ENCODE measurements around the gene CDC37. TPM values are rescaled to one million over a fixed set of nuclear protein-coding genes. Genes with fewer than 3 reads are reported as not detected.

The CDC37 gene
- total and polyA plus RNA-seq, 11 donors, result 108 to 282 (median 141) TPM

GRCh38 chr19:10363789-10364281 is 39.5 kb downstream of the CDC37 start:
- Histone ChIP-seq H3K36me3 (peaks cover 3 to 98% (median 93%) of the 10 kb centered on the region in 9 donors), H3K9me3 (no peaks in the 10 kb centered on the region), H3K27me3 (no peaks in the 10 kb centered on the region), H3K4me3 (no peak overlapping the region), H3K27ac (no peak overlapping the region), H3K4me1 (no peaks in the 10 kb centered on the region)
- TF ChIP-seq POLR2A (IDR thresholded peaks at IDR 0.05), result no peak
- no peak for TF ChIP-seq CTCF (IDR thresholded peaks at IDR 0.05)
- intact Hi-C loops (cut with DNase I), result loop anchor here in 1 of 10 donors (5.0 kb wide), 1 partner anchor 47 kb away; the partner anchor contains the start of gene FDX2
- ATAC-seq (no peak), DNase-seq (no peak)
- 92 to 94% (median 93%) methylated on average over 9 to 12 of the region's 12 CpGs for WGBS, 4 donors

DNA sequence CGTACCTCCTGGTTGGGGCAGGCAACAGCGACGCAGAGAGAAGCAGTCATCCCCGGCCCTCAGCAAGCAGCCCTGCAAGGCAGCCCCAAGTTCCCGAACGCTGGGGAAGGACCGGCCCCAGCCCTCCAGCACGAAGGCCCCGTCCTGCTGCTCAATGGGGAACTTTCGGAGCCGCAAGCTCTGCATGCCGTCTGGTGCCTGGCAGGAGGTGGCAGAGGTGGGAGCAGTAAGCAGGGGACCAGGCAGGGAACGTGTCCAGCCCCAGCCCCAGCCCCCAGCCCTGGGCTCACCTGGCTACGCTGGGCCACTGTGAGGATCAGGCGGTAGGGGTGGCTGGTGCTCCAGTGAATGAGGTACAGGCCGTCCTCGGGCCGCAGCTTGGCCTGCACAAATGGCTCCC is 41.1 kb downstream of the CDC37 start:
- WGBS, 4 donors, result 86 to 98% (median 94%) methylated on average over 5 to 18 of the region's 18 CpGs
- H3K27ac ChIP-seq, result no peak overlapping the region
- no peaks in the 10 kb centered on the region for H3K9me3 ChIP-seq
- no peak overlapping the region for H3K4me3 ChIP-seq
- ATAC-seq (no peak), DNase-seq (no peak)
- H3K4me1 ChIP-seq, result no peaks in the 10 kb centered on the region
- H3K27me3 ChIP-seq, result no peaks in the 10 kb centered on the region
- peaks cover 3 to 98% (median 91%) of the 10 kb centered on the region in 9 donors for H3K36me3 ChIP-seq
- TF ChIP-seq POLR2A (IDR thresholded peaks at IDR 0.05) (no peak), CTCF (IDR thresholded peaks at IDR 0.05) (no peak)
- intact Hi-C loops (cut with DNase I), result loop anchor here in 1 of 10 donors (5.0 kb wide), 1 partner anchor 45 kb away; the partner anchor contains the start of gene FDX2

GRCh38 chr19:10361569-10362011 is 41.8 kb downstream of the CDC37 start:
- no peak for ATAC-seq
- Histone ChIP-seq H3K27me3 (no peaks in the 10 kb centered on the region), H3K9me3 (no peaks in the 10 kb centered on the region), H3K4me3 (no peak overlapping the region), H3K36me3 (peaks cover 3 to 98% (median 91%) of the 10 kb centered on the region in 9 donors), H3K27ac (no peak overlapping the region), H3K4me1 (no peaks in the 10 kb centered on the region)
- TF ChIP-seq CTCF (IDR thresholded peaks at IDR 0.05) (no peak), POLR2A (IDR thresholded peaks at IDR 0.05) (no peak)
- no peak for DNase-seq
- intact Hi-C loops (cut with DNase I), result loop anchor here in 1 of 10 donors (5.0 kb wide), 1 partner anchor 44 kb away; the partner anchor contains the start of gene FDX2
- 84 to 88% (median 85%) methylated on average over 15 to 16 of the region's 16 CpGs for WGBS, 4 donors

GRCh38 chr19:10356431-10356830 is 46.9 kb downstream of the CDC37 start:
- TF ChIP-seq CTCF (IDR thresholded peaks at IDR 0.05), result no peak
- TF ChIP-seq POLR2A (IDR thresholded peaks at IDR 0.05), result no peak
- 93 to 97% (median 95%) methylated on average over 10 to 12 of the region's 12 CpGs for WGBS, 4 donors
- DNase-seq (no peak), ATAC-seq (no peak)
- peaks cover 0 to 94% (median 74%) of the 10 kb centered on the region in 9 donors for H3K36me3 ChIP-seq
- H3K27me3 ChIP-seq, result no peaks in the 10 kb centered on the region
- H3K4me3 ChIP-seq, result no peak overlapping the region
- peaks cover 0 to 18% (median 11%) of the 10 kb centered on the region in 12 donors for H3K4me1 ChIP-seq
- no peak overlapping the region for H3K27ac ChIP-seq
- no peaks in the 10 kb centered on the region for H3K9me3 ChIP-seq
- intact Hi-C loops (cut with DNase I), result no loop called here

Measured in heart left ventricle (tissue), 16 donors.